NCI-H82 treated with DMSO at 0.1 percent for 48 hours (cell line): ENCODE data around the gene TTR.

ENCODE experiments used
- DNase-seq: peaks from one replicate; lab custom pipeline; 2025; ENCODE audit not compliant: unreplicated experiment; lab: John Stamatoyannopoulos, UW

The TTR gene

GRCh38 chr18:31612124-31612523 lies 20.4 kb downstream of the TTR start:
- DNase-seq: no peak

- no peak for DNase-seq
Observed at GRCh38 chr18:31614044-31614443, 22.4 kb downstream of the TTR start.

- no peak for DNase-seq
Observed at GRCh38 chr18:31616586-31616985, 24.9 kb downstream of the TTR start.

- no peak for DNase-seq
Observed at GRCh38 chr18:31617031-31617717, 25.5 kb downstream of the TTR start.

GRCh38 chr18:31618801-31619200 lies 27.1 kb downstream of the TTR start:
- no peak for DNase-seq

- DNase-seq: no peak
Observed at GRCh38 chr18:31619291-31619690, 27.6 kb downstream of the TTR start.

- DNase-seq: no peak
Observed at GRCh38 chr18:31624892-31625640, 33.4 kb downstream of the TTR start.

- no peak for DNase-seq
Observed at GRCh38 chr18:31626409-31626808, 34.7 kb downstream of the TTR start.

GRCh38 chr18:31630549-31630948 lies 38.9 kb downstream of the TTR start:
- no peak for DNase-seq

GRCh38 chr18:31631526-31631925 lies 39.8 kb downstream of the TTR start:
- DNase-seq: no peak

GRCh38 chr18:31632356-31632755 lies 40.7 kb downstream of the TTR start:
- DNase-seq: no peak

- no peak for DNase-seq
Observed at GRCh38 chr18:31633392-31634330, 42.0 kb downstream of the TTR start.

GRCh38 chr18:31634331-31634713 lies 42.6 kb downstream of the TTR start:
- DNase-seq: no peak

GRCh38 chr18:31636387-31636786 lies 44.7 kb downstream of the TTR start:
- DNase-seq: no peak

- no peak for DNase-seq
Observed at GRCh38 chr18:31637445-31637844, 45.8 kb downstream of the TTR start.

GRCh38 chr18:31643003-31643402 lies 51.3 kb downstream of the TTR start:
- no peak for DNase-seq

GRCh38 chr18:31645411-31645810 lies 53.7 kb downstream of the TTR start:
- DNase-seq: no peak

- DNase-seq: no peak
Observed at GRCh38 chr18:31646332-31647126, 54.9 kb downstream of the TTR start.

GRCh38 chr18:31647127-31647753 lies 55.6 kb downstream of the TTR start:
- DNase-seq: no peak
